Placental pericyte (primary cell): ENCODE results near the gene GABRA4. TPM values are rescaled to one million over a fixed set of nuclear protein-coding genes. Genes with fewer than 3 reads are reported as not detected.

Experiments
- total RNA-seq: library from RNA; depleted of rRNA; stranded (reverse); fragments of >200 nt; gene quantifications from 2 replicates; pipeline ENCODE4 v1.2.3, GENCODE V29; 2012

GABRA4 gene
- not detected in 2 replicates for total RNA-seq

GRCh38 chr4:46993075-46994006, at the start of gene GABRA4:
TSS of gene GABRA4 (minus strand) at chr4:46993581. CDS start at chr4:46993424, 157 bp downstream.

GRCh38 chr4:47031011-47031678, 37.8 kb upstream of the GABRA4 start, which contains the start of gene GABRB1:
TSS of gene GABRB1 (plus strand) at chr4:47031567.

GRCh38 chr4:46909078-46909477, 84.3 kb downstream of the GABRA4 start, which contains the start of gene COX7B2:
TSS of gene COX7B2 (minus strand) at chr4:46909245. CDS start at chr4:46735192, 174,053 bp downstream.

Other genes with a start within 250 kb of the GABRA4 start
- not detected in 2 replicates for gene COX7B2, start 84.3 kb downstream of the GABRA4 start, total RNA-seq
- gene GABRB1, start 38.0 kb upstream of the GABRA4 start, total RNA-seq: not detected in 2 replicates